GM12874 (cell line): Measurements from ENCODE around the gene DESI1.

Experiments used
- TF ChIP-seq, protein P1 (sequence below): IDR thresholded peaks from 2 replicates; pipeline ENCODE4 v1.5.1; 2011; ENCODE audit warnings: low read depth, mild to moderate bottlenecking, control low read depth, low read length, moderate library complexity; ENCODE audit not compliant: insufficient read depth

DESI1 gene

DNA sequence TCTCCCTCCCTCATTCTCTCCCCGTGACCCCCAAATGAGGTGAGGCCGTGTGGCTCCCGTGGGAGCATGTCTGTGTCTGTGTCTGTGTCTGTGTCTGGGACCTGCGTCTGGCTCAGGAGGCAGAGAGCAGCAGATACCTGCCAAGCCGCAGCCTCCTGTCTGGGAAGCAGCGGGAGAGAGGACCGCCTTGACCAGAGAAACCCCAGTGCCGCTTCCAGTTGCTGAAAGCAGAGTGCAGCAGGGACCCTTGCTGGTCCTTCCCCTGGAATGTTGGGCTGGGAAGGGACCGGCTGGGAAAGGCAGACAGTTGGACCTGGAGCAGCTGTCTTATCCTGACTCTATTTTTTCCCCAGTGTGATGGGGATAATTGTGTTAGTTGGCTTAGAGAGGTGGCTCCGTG is 59.5 kb downstream of the DESI1 start:
- TF ChIP-seq, protein P1, sequence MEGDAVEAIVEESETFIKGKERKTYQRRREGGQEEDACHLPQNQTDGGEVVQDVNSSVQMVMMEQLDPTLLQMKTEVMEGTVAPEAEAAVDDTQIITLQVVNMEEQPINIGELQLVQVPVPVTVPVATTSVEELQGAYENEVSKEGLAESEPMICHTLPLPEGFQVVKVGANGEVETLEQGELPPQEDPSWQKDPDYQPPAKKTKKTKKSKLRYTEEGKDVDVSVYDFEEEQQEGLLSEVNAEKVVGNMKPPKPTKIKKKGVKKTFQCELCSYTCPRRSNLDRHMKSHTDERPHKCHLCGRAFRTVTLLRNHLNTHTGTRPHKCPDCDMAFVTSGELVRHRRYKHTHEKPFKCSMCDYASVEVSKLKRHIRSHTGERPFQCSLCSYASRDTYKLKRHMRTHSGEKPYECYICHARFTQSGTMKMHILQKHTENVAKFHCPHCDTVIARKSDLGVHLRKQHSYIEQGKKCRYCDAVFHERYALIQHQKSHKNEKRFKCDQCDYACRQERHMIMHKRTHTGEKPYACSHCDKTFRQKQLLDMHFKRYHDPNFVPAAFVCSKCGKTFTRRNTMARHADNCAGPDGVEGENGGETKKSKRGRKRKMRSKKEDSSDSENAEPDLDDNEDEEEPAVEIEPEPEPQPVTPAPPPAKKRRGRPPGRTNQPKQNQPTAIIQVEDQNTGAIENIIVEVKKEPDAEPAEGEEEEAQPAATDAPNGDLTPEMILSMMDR = no peak

DNA sequence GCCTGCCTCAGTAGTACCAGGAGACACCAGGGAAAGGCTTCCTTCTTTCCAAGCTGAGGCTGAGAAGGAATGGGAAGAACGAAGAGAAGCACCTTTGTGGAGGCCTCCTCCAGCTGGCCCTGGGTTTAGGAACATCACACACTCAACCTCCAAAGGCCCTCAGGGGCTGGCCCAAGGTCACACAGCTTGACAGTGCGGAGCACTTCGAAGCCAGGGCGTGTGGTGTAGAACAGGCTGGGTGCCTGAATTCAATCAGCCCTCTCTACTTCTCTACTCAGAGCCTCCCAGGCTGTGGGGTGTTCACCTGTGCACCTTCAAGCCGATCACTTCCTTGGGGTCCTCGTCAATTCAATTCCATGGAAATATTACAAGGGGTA is 60.8 kb downstream of the DESI1 start:
- TF ChIP-seq, protein P1 = no peak

DNA sequence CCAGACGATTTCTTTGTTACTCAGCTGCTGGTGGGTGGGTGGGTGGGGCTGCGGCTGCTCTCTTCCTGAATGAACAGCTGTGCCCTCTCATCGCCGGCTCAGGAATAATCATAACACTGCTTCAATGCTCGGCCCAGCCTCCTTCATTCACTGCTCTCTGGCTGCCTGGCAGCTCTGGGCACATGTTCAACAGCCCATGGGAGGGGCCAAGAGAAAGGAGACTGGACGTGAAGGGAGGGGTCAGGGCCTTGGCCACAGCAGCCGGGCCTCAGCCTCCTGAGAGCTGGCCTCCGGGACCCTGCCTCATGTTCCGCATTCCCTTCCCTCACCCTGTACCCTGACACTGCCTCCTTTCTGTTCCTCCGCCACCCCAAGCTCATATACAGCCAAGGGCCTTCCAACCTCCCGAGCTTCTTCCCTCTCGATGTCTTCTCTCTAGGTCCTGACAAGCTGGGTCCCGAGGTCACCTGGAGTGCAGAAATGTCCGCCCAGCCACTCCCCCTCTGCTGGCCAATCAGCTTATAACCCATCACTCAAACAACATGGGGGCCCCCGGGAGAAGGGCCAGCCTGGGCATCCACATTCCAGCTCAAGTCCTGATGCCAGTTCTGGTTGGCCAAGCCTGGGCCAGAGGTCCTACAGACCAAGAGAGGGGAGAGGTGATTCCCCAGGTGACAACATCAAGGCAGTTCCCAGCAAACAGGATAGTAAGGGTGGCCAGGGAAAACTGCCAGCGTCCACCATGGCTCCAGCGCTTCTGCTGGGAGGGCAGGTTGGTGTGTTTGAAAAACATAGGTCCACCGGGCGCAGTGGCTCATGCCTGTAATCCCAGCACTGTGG is 63.2 kb downstream of the DESI1 start:
- TF ChIP-seq, protein P1 = no peak

DNA sequence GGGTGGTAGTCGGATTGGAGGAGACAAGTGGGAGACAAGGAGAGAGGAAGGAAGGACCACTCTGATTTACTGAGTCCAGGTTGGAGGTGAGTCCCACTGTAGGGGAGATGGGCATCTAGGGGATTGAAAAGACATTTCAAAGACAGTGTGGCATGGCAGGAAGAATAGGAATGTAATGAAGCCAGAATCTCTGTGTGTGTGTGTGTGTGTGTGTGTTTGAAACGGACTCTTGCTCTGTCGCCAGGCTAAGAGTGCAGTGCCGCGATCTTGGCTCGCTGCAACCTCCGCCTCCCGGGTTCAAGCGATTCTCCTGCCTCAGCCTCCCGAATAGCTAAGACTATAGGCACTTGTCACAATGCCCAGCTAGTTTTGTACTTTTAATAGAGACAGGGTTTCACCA is 64.3 kb downstream of the DESI1 start:
- TF ChIP-seq, protein P1 = no peak

DNA sequence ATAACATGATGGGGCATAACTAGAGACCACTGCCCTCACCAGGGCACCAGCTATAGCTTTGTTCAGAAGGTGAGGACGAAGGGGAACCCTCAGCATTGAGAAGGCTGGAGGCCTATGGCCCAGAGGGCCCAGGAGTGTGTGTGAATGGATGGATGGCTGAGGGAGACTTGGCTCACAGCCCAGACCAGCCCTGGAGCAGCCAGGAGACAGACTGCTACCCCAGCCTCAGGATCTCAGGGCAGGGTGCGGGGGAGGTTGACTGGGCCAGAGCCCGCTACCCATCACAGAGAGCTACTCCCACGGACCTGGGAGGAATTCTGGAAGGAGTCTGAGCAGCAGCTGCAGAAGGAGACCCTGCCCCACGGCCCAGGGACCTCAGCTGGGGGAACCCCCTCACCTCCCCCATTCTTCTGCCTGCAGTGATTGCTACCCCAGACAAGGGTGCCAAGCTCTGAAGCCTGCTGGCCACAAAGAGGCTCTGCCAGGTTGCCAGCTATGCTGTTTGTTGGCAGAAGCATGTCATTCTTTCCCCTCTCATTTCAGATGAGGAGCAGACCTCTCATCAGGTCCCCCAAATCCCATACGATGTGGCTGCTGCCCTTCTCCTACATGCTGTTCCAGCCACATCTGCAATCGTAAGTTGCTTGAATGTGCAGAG is 65.4 kb downstream of the DESI1 start:
- TF ChIP-seq, protein P1 = no peak

DNA sequence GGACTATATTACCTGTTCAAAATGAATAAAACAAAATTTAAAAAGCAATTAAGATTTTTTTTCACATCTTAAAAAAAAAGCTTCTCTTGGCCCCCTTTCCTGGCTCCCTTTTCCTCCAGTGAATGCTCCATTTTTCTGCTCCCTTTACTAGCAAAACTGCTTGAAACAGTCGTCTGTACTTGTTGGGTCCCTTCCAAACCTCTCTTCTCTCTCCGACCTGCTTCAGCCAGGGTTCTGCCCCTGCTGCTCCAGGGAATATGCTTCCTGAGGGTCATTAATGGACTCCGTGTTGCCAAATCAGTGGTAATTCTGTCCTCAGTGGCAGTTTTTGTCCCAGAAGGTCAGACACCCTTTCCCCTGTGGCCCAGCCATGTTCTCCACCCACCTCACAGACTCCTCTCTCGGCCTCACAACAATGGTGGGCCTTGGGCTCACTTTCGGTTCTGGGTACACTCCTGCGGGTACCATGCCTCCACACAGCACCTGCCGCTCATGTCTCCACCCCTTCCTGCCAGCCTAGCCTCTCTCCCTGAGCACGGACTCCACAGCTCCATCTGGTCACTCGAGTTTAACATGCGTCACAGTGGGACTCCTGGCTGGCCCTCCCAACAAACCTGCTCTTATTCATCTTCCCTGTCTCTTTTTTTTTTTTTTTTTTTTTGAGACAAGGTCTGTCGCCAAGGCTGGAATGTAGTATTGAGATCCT is 68.8 kb downstream of the DESI1 start:
- TF ChIP-seq, protein P1 = no peak

DNA sequence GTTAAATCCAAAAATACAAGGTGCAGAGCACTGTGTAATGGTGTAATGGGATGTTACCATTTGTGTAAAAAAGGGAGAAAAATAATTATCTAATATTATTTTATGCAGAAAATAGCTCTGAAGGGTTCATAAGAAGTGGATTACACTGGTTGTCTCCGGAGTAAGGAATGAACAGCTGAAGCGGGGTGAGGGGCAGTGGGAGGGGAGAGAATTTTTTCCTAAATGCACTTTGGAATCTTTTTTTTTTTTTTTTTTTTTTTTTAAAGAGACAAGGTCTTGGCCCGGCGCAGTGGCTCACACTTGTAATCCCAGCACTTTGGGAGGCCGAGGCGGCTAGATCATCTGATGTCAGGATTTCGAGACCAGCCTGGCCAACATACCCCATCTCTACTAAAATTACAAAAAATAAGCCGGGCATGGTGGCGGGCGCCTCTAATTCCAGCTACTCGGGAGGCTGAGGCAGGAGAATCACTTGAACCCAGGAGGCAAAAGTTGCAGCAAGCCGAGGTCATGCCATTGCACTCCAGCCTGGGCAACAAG is 69.8 kb downstream of the DESI1 start:
- TF ChIP-seq, protein P1 = no peak
